ENCODE data around the gene DUSP28. TPM values are rescaled to one million over a fixed set of nuclear protein-coding genes. Genes with fewer than 3 reads are reported as not detected.

Gene DUSP28
- total and polyA plus RNA-seq, 2 of the 13 experiments (the other 11 are each of a cell fraction or from before 2014, with no cell fraction given), result 5.2 to 8.6 TPM

DNA sequence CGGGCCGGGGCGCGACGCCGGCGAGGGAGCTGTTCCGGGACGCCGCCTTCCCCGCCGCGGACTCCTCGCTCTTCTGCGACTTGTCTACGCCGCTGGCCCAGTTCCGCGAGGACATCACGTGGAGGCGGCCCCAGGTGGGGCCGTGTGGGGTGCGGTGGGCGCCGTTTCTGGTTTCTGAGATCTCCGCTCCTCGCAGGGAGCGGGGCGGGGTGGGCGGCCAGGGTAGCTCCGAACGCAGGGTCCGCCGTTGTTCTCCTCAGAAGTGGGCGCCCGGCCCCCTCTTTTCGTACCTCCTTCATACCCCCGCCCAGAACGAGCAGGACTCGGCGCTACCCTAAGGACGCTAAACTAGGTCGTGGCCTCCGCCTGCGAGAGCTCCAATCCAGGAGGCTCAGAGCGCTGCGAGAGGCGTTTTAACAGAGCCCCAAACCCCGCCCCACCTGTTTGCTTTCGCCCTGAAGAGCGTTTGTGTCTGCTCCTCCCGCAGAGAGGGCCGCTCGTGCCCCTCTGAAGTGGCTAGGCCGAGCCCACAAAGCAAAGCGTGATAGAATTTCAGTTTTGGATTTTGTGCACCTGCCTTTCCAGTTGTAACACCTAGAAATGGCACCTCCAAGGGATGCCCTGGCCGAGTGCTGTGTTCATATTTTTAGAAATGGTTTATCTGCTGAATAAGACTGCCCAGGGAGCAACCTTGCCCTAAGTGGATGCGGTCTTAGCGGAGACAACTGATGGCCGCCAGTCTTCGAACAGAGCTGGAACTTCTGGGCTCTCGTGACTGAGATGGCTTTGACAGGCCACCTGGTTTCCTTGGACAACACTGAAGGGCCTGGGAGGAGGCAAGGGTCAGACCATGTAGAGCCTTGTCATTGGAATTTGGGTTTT, 27.0 kb downstream of the DUSP28 start (continued):
- TF ChIP-seq NR3C1 (CRISPR knock-in tag; IDR thresholded peaks at IDR 0.05), result no peak
- no peak for TF ChIP-seq CREM (IDR thresholded peaks at IDR 0.05)
- no peak for TF ChIP-seq CREM (CRISPR knock-in tag; IDR thresholded peaks at IDR 0.05)
- no peak for TF ChIP-seq RNF219 (CRISPR knock-in tag; IDR thresholded peaks at IDR 0.05)
- TF ChIP-seq, protein P1, sequence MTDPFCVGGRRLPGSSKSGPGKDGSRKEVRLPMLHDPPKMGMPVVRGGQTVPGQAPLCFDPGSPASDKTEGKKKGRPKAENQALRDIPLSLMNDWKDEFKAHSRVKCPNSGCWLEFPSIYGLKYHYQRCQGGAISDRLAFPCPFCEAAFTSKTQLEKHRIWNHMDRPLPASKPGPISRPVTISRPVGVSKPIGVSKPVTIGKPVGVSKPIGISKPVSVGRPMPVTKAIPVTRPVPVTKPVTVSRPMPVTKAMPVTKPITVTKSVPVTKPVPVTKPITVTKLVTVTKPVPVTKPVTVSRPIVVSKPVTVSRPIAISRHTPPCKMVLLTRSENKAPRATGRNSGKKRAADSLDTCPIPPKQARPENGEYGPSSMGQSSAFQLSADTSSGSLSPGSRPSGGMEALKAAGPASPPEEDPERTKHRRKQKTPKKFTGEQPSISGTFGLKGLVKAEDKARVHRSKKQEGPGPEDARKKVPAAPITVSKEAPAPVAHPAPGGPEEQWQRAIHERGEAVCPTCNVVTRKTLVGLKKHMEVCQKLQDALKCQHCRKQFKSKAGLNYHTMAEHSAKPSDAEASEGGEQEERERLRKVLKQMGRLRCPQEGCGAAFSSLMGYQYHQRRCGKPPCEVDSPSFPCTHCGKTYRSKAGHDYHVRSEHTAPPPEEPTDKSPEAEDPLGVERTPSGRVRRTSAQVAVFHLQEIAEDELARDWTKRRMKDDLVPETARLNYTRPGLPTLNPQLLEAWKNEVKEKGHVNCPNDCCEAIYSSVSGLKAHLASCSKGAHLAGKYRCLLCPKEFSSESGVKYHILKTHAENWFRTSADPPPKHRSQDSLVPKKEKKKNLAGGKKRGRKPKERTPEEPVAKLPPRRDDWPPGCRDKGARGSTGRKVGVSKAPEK (CRISPR knock-in tag; IDR thresholded peaks at IDR 0.05; ENCODE audit: borderline replicate concordance), result no peak
- no peak for TF ChIP-seq MATR3 (CRISPR knock-in tag; IDR thresholded peaks at IDR 0.05)
- 0 out of 2 replicates have a peak, but pooled peaks have one; percentile 82 for TF ChIP-seq PAX8 (CRISPR knock-in tag; IDR thresholded peaks at IDR 0.05; ENCODE audit: borderline replicate concordance)
- TF ChIP-seq REPIN1 (CRISPR knock-in tag; IDR thresholded peaks at IDR 0.05; ENCODE audit: borderline replicate concordance, low read depth), result no peak
- TF ChIP-seq ADNP (CRISPR knock-in tag; IDR thresholded peaks at IDR 0.05), result no peak
- no peak for TF ChIP-seq ZFP41 (CRISPR knock-in tag; IDR thresholded peaks at IDR 0.05; ENCODE audit: borderline replicate concordance)
- no peak for TF ChIP-seq MLXIP (CRISPR knock-in tag; IDR thresholded peaks at IDR 0.05; ENCODE audit: borderline replicate concordance)
- no peak for TF ChIP-seq PTBP1 (IDR thresholded peaks at IDR 0.05; ENCODE audit: low read depth, low read length, poor library complexity, severe bottlenecking)
- no peak for TF ChIP-seq SRF (IDR thresholded peaks at IDR 0.05; ENCODE audit: low read depth, low read length)
- TF ChIP-seq, protein P2, sequence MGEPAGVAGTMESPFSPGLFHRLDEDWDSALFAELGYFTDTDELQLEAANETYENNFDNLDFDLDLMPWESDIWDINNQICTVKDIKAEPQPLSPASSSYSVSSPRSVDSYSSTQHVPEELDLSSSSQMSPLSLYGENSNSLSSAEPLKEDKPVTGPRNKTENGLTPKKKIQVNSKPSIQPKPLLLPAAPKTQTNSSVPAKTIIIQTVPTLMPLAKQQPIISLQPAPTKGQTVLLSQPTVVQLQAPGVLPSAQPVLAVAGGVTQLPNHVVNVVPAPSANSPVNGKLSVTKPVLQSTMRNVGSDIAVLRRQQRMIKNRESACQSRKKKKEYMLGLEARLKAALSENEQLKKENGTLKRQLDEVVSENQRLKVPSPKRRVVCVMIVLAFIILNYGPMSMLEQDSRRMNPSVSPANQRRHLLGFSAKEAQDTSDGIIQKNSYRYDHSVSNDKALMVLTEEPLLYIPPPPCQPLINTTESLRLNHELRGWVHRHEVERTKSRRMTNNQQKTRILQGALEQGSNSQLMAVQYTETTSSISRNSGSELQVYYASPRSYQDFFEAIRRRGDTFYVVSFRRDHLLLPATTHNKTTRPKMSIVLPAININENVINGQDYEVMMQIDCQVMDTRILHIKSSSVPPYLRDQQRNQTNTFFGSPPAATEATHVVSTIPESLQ (CRISPR knock-in tag; conservative IDR thresholded peaks at IDR 0.05), result no peak
- no peak for TF ChIP-seq ZNF10 (CRISPR knock-in tag; IDR thresholded peaks at IDR 0.05; ENCODE audit: borderline replicate concordance, low read depth)
- no peak for TF ChIP-seq ZBTB38 (CRISPR knock-in tag; IDR thresholded peaks at IDR 0.05)
